GM12892 (cell line): ENCODE data around the gene PREX1.

ENCODE experiments used
- DNase-seq: peaks from one replicate; pipeline ENCODE4 v3.0.0; 2011; ENCODE audit not compliant: insufficient read length
- FAIRE-seq: peaks from 2 replicates; lab custom pipeline; 2011; peaks lifted over from hg19 to GRCh38; lab: Jason Lieb, UNC
- POLR2A ChIP-seq: IDR thresholded peaks from 2 replicates; pipeline ENCODE4 v1.6.1; 2011; ENCODE audit warnings: low read depth, low read length, control low read depth
- POLR2AphosphoS5 ChIP-seq: IDR thresholded peaks from 2 replicates; pipeline ENCODE4 v1.6.1; 2011; ENCODE audit warnings: low read depth, low read length, control low read depth
- TAF1 ChIP-seq: IDR thresholded peaks from 2 replicates; pipeline ENCODE4 v1.6.1; 2011; ENCODE audit warnings: low read depth, mild to moderate bottlenecking, control low read depth, low read length, borderline replicate concordance

PREX1 gene

DNA sequence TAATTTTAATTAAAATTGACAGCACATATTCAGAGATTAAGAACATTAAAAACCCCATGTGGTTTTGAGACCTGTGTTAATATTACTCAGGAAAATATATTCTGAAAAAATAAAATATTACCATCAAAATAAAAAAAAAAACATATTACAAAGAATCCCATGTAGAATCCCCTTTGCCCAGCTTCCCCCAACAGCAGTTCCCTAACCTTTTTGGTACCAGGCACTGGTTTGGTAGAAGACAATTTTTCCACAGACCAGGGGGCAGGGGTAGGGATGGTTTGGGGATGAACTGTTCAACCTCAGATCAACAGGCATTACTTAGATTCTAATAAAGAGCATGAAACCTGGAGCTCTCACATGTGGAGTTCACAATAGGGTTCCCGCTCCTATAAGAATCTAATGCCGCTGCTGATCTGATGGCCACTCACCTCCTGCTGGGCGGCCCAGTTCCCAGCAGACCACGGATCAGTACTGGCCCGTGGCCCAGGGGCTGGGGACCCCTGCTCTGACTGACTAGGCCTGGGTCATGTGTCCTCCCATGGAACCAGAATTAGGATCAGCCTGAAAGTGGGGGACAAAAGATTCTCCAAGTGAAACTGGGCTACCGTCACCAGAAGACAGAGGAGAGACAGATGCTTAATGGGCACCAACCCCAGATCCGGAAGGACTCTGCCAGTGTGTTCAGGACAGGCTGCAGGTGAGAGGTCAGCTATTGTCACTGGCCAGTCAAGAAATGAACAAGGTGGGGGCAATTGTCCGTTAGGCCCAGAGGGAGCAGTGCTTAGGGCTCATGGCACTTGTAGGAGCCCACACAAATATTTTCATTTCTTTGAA is 235.5 kb downstream of the PREX1 start:
- no peak for FAIRE-seq
- DNase-seq: no peak
- TF ChIP-seq POLR2A (no peak), TAF1 (no peak), POLR2AphosphoS5 (no peak)

GRCh38 chr20:48586730-48587129 is 241.1 kb downstream of the PREX1 start:
- no peak for FAIRE-seq
- TF ChIP-seq POLR2A: no peak
- no peak for DNase-seq

DNA sequence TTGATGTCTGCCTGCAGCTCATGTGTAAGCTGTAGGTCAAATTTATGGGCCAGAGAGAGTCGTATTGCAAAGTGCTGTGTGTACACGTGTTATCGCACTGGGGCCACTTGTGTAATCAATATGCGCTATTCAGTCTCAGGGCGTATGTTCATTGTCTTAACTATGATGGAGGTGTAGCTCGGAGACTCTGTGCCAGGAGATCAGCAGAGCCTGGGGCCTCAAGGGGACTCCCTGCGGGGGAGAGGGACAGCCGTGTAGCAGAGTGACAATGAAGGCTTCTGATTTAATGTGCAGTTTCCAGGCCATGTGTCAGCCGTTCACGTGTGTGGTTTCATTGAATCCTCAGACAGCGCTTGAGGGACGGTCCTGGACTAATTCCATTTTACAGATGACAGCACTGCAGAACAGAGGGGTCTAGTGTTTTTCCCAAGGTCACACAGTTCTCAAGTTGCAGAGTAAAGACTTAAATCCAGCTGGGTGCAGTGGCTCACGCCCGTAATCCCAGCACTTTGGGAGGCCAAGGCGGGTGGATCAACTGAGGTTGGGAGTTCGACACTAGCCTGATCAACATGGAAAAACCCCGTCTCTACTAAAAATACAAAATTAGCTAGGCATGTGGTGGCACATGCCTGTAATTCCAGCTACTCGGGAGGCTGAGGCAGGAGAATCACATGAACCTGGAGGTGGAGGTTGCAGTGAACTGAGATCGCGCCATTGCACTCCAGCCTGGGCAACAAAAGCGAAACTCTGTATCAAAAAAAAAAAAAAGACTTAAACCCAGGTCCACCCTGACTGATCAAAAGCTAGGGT is 242.5 kb downstream of the PREX1 start:
- TF ChIP-seq POLR2A (no peak), TAF1 (no peak), POLR2AphosphoS5 (no peak)
- DNase-seq: no peak
- no peak for FAIRE-seq

- TF ChIP-seq POLR2AphosphoS5 (no peak), POLR2A (no peak), TAF1 (no peak)
- FAIRE-seq: no peak
These were observed 243.3 kb downstream of the PREX1 start for GRCh38 chr20:48584391-48585060.

DNA sequence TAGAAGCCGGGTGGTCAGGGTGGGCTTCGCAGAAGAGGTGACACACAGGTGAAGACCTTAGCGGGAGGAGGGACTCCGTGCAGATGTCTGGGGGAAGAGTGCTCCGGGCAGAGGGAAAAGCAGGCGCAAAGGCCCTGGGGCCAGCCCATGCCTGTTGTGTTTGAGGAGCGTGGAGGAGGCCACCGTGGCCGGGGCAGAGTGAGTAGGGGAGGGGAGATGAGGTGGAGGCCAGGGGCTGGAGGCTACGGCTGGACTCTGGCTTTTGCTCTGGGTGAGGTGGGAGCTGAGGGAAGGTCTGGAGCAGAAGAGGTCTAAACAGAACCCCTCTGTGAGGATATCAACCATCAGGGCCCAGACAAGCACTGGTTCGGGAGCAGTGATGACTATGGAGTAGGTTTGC is 244.0 kb downstream of the PREX1 start:
- DNase-seq (no peak), FAIRE-seq (no peak)
- TF ChIP-seq POLR2A (no peak), POLR2AphosphoS5 (no peak), TAF1 (no peak)

More at GRCh38 chr20:48584391-48585060, 243.3 kb downstream of the PREX1 start:
- DNase-seq: no peak

DNA sequence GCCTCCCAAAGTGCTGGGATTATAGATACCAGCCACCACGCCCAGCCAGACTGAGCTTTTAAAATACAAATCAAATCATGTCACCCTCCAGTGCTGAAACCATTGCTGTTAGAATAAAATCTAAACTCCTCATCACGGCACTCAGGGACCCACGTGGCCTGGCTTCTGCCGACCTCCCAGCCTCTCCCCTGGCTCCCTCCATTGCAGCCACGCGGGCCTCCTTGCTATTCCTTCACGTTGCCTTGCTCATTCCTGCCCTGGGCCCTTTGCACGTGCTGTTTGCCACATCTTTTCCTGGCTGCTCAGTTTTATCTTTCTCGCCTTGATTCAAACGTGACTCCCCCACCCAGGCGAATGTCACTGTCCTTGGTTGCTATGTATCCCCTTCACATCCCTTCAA is 244.6 kb downstream of the PREX1 start:
- no peak for FAIRE-seq
- no peak for DNase-seq
- TF ChIP-seq POLR2AphosphoS5: no peak
- no peak for TF ChIP-seq TAF1
- TF ChIP-seq POLR2A: no peak

DNA sequence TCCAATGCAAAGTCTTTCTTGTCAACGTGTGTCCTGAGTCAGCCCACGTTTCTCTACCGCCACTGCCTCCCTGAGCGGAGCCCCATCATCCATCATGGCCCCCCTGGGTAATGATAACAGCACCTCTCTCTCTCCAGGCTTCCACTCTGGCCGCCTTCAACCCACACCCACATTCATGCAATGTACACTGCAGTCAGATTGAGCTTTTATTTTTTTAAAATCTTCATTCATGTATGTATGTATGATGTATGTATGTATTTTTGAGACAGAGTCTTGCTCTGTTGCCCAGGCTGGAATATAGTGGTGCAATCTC is 245.2 kb downstream of the PREX1 start:
- no peak for TF ChIP-seq POLR2AphosphoS5
- no peak for TF ChIP-seq POLR2A
- no peak for TF ChIP-seq TAF1
- FAIRE-seq: no peak

DNA sequence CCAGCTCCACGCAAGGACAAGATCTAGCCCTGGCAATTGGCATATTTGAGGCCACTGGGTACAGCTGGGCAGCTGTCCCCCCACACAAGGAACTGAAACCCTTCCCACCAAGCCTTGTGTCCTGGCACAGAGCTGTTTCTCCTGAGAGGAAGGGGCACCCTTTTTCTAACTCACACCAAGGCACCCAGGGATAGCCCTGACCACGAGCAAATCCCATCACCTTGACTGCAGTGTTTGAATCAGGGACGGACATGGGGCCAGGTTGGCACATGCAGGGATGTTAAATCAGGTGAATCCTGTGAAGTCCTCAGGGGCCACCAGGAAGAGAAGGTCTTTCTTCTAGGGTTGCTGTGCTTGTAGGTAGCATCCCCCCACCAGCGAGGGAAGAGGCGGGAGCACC is 246.6 kb downstream of the PREX1 start:
- DNase-seq (no peak), FAIRE-seq (no peak)
- TF ChIP-seq TAF1: no peak
- no peak for TF ChIP-seq POLR2AphosphoS5
- TF ChIP-seq POLR2A: no peak

More for the DNA sequence above, 245.2 kb downstream of the PREX1 start:
- no peak for DNase-seq

GRCh38 chr20:48578397-48579098 is 249.3 kb downstream of the PREX1 start:
- TF ChIP-seq TAF1 (no peak), POLR2A (no peak), POLR2AphosphoS5 (no peak)
- no peak for DNase-seq
- no peak for FAIRE-seq

- FAIRE-seq (no peak), DNase-seq (no peak)
- TF ChIP-seq TAF1: no peak
These were observed 250.2 kb downstream of the PREX1 start for GRCh38 chr20:48577557-48577956.

DNA sequence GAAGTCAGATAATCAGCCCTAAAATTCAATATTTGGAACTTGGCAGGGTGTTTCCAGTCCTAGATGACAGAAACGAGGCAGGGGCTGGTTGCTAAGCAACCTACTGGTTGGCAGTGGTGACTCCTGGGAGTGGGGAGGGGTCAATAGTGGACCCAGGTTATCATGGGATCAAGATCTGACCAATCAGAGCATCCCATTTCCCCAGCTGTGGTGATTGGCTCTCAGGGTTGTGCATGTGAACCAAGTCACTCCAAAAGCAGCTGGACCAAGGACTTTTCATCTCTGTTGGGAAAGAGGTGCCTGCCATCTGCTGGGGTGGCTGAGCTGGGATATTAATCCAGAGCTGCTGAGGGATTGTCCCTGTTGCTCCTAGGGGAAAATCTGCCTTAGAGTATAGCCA is 253.4 kb downstream of the PREX1 start:
- DNase-seq: no peak
- FAIRE-seq: no peak
- no peak for TF ChIP-seq POLR2A
- no peak for TF ChIP-seq POLR2AphosphoS5
- no peak for TF ChIP-seq TAF1
